Measurements from ENCODE around the gene CRADD. TPM values are rescaled to one million over a fixed set of nuclear protein-coding genes. Genes with fewer than 3 reads are reported as not detected.
A peak's percentile ranks its signal among the peaks of the same experiment; 100 is the strongest.

The CRADD gene
- total RNA-seq, 4 donors from 2014 or later = 23.5 to 35.3 (median 26.1) TPM

DNA sequence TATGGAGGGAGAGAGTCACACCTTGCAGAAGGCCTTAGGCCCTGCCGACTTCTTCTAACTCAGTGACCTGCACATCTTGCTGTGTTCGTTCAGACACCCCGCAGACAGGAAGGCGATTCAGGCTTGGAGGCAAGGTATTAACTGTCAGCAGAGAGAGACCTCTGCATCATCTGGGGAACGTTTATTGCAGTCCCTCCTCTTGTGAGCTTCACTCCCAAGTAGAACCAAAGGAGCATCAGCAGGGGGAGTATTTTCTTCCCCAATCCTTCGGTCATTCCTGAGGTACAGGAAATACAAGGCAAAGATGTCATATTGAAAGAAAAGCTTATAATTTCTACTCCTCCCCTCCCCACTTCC lies 217.9 kb downstream of the CRADD start:
- intact Hi-C loops (cut with DNase I) = loop anchor here (10.0 kb wide), 2 partner anchors 120 to 180 kb away; no protein-coding TSS in a partner anchor
- H3K27me3 ChIP-seq = no peaks in the 10 kb centered on the region
- WGBS = 36% methylated on average over 5 of the region's 6 CpGs
- H3K9me3 ChIP-seq = no peaks in the 10 kb centered on the region
- no peak for DNase-seq (ENCODE audit: extremely low spot score)
- H3K4me1 ChIP-seq = peaks cover 29 to 37% (median 35%) of the 10 kb centered on the region in 4 donors
- peak overlapping the region in 3 of 4 donors; percentile 31 to 39 (median 36) for H3K4me3 ChIP-seq
- H3K36me3 ChIP-seq = no peaks in the 10 kb centered on the region
- H3K27ac ChIP-seq (replicated peaks in 1 of 4) = peak overlapping the region; percentile 68 to 86 (median 77)
- TF ChIP-seq, protein P1, sequence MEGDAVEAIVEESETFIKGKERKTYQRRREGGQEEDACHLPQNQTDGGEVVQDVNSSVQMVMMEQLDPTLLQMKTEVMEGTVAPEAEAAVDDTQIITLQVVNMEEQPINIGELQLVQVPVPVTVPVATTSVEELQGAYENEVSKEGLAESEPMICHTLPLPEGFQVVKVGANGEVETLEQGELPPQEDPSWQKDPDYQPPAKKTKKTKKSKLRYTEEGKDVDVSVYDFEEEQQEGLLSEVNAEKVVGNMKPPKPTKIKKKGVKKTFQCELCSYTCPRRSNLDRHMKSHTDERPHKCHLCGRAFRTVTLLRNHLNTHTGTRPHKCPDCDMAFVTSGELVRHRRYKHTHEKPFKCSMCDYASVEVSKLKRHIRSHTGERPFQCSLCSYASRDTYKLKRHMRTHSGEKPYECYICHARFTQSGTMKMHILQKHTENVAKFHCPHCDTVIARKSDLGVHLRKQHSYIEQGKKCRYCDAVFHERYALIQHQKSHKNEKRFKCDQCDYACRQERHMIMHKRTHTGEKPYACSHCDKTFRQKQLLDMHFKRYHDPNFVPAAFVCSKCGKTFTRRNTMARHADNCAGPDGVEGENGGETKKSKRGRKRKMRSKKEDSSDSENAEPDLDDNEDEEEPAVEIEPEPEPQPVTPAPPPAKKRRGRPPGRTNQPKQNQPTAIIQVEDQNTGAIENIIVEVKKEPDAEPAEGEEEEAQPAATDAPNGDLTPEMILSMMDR (IDR thresholded peaks at IDR 0.05) = peak in 1 of 3 experiments; percentile 8
- no peak for TF ChIP-seq EP300 (IDR thresholded peaks at IDR 0.05)

- Histone ChIP-seq H3K27ac (replicated peaks in 1 of 4) (no peak overlapping the region), H3K4me3 (no peak overlapping the region), H3K9me3 (no peaks in the 10 kb centered on the region), H3K27me3 (no peaks in the 10 kb centered on the region), H3K4me1 (peaks cover 29 to 37% (median 35%) of the 10 kb centered on the region in 4 donors), H3K36me3 (no peaks in the 10 kb centered on the region)
- peak; percentile 47 for DNase-seq (ENCODE audit: extremely low spot score)
- intact Hi-C loops (cut with DNase I) = loop anchor here (10.0 kb wide), 2 partner anchors 122 to 178 kb away; no protein-coding TSS in a partner anchor
- TF ChIP-seq, protein P1 (IDR thresholded peaks at IDR 0.05) = peak in 1 of 3 experiments; percentile 14
- TF ChIP-seq POLR2A (IDR thresholded peaks at IDR 0.05; ENCODE audit: low read depth) = no peak
- WGBS = 84% methylated on average over 1 of the region's 1 CpG
Measured at GRCh38 chr12:93896427-93896826, 219.3 kb downstream of the CRADD start.

- no peaks in the 10 kb centered on the region for H3K36me3 ChIP-seq
- peaks cover 0 to 1% (median 0%) of the 10 kb centered on the region in 4 donors for H3K9me3 ChIP-seq
- 87% methylated on average over 6 of the region's 6 CpGs for WGBS
- H3K27me3 ChIP-seq = no peaks in the 10 kb centered on the region
- DNase-seq (ENCODE audit: extremely low spot score) = no peak
- no peak overlapping the region for H3K27ac ChIP-seq (replicated peaks in 1 of 4)
- TF ChIP-seq POLR2AphosphoS5 (IDR thresholded peaks at IDR 0.05) (no peak), EP300 (IDR thresholded peaks at IDR 0.05) (no peak)
- peaks cover 29 to 37% (median 34%) of the 10 kb centered on the region in 4 donors for H3K4me1 ChIP-seq
- H3K4me3 ChIP-seq = no peak overlapping the region
- intact Hi-C loops (cut with DNase I) = loop anchor here (10.0 kb wide), 2 partner anchors 122 to 178 kb away; no protein-coding TSS in a partner anchor
Measured at GRCh38 chr12:93896952-93897351, 219.8 kb downstream of the CRADD start.

DNA sequence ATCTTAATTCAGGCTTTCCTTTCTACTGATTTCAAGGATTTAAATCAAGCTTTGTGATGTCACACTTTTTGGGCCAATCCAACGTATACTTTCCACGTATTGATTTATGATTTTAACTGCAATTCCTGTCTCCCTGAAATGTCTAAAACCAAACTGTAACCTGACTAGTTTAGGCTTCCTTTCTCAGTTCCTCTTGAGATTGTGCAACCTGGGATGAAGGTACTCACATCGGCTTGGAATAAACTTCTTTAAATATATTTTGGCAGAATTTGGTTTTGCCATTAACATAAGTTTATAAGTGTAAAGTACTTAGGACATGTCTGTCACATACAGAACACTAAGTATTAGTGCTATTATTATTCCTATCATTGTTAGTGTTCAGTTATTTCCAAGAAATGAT lies 224.6 kb downstream of the CRADD start:
- Histone ChIP-seq H3K4me3 (no peak overlapping the region), H3K27me3 (no peaks in the 10 kb centered on the region), H3K36me3 (no peaks in the 10 kb centered on the region), H3K4me1 (no peaks in the 10 kb centered on the region), H3K27ac (replicated peaks in 1 of 4) (no peak overlapping the region), H3K9me3 (peaks cover 0 to 10% (median 0%) of the 10 kb centered on the region in 4 donors)
- WGBS = 94% methylated on average over 3 of the region's 3 CpGs
- DNase-seq (ENCODE audit: extremely low spot score) = no peak
- intact Hi-C loops (cut with DNase I) = no loop called here
- no peak for TF ChIP-seq EP300 (IDR thresholded peaks at IDR 0.05)
- TF ChIP-seq POLR2A (IDR thresholded peaks at IDR 0.05; ENCODE audit: low read depth) = no peak
- no peak for TF ChIP-seq POLR2AphosphoS5 (IDR thresholded peaks at IDR 0.05)
- TF ChIP-seq, protein P1 (IDR thresholded peaks at IDR 0.05) = no peak

GRCh38 chr12:93902192-93902591 lies 225.0 kb downstream of the CRADD start:
- H3K4me1 ChIP-seq = no peaks in the 10 kb centered on the region
- DNase-seq (ENCODE audit: extremely low spot score) = no peak
- no peaks in the 10 kb centered on the region for H3K27me3 ChIP-seq
- no peak overlapping the region for H3K4me3 ChIP-seq
- H3K9me3 ChIP-seq = peaks cover 0 to 10% (median 0%) of the 10 kb centered on the region in 4 donors
- intact Hi-C loops (cut with DNase I) = no loop called here
- H3K36me3 ChIP-seq = no peaks in the 10 kb centered on the region
- H3K27ac ChIP-seq (replicated peaks in 1 of 4) = no peak overlapping the region
- TF ChIP-seq POLR2AphosphoS5 (IDR thresholded peaks at IDR 0.05) (no peak), EP300 (IDR thresholded peaks at IDR 0.05) (no peak), POLR2A (IDR thresholded peaks at IDR 0.05; ENCODE audit: low read depth) (no peak)
- TF ChIP-seq, protein P1 (IDR thresholded peaks at IDR 0.05) = no peak
- 95% methylated on average over 4 of the region's 4 CpGs for WGBS
